GM19468 (cell line): Measurements from ENCODE around the gene BCL2.

Source experiments
- ATAC-seq: cut with Tn5 transposase; IDR thresholded peaks from one replicate; pipeline ENCODE4 v1.9.1; 2021; ENCODE audit warnings: mild to moderate bottlenecking, moderate library complexity, moderate number of reproducible peaks; ENCODE audit not compliant: unreplicated experiment; ENCODE audit errors: extremely low read depth

Gene BCL2

DNA sequence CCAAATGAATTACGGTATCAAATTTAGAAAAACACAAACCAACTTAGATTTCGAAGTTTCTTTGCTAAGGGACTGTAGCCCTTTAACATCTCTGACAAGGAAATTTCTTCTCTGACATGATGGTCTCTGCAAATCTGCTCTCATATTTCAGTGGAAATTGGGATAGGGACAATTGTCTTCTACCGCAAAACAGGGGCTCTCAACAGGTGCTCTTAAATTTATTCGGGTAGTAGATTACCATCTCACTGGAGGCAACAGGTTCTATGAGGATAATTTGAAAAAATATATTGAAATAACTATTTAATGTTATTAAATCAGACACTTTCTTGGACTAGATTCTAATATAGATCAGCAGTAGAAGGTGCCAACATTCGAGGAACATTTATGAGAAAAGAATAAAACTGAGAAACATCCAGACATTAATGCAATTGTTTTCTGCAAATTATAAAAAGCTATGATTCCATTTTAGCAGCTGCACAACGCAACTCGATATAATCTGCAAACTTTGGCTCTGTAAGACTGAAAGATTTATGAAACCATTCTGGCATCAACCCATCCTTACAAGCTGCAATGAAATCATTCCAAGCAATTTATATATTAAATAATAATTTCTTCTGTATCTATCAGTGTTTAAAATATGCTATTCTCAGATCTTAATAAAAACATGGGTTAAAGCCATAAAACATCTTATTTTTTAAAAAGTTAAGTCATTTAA lies 10.0 kb upstream of the BCL2 start:
- ATAC-seq, result no peak

DNA sequence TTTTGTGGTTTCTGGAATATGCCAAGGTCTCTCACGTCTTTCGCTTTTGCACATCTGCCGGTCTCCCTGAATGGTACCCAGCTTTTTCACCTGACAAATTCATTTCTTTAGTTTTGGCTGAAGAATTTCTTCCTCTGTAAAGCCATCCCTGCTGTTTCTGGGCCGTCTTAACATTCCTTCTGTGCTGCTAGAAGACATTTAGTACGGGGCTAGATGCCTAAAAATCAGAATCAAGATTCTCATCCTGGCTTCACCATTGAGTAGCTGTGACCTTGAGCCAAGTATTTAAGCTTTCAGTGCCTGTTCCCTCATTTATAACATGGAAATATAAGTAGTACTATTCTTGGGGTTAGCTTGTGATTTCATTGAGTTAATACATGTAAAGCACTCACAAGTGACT lies 6.4 kb upstream of the BCL2 start:
- no peak for ATAC-seq

DNA sequence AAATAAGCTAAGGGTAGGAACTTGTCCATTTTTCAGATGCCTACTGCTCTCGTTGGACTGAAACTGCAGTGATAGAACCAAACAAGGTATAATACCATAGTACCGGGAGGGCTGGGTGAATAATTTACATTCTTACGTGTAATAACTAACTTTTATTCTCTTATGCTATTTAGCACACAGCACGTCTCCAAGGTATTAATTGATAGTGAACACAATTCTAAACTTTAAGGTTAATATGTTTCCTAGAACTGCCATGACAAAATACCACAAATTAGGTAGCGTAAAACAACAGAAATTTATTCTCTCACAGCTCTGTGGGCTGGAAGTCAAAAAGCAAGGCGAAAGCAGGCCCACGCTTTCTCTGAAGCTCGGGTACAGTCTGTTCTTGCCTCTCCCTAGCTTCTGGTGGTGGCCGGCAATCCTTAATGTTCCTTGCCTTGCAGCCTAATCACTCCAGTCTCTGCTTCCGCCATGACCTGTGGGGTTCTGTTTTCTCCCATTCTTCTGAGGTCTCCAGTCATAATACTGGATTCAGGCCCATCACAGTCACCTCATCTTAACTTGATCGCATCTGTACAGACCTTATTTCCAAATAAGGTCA lies 5.6 kb upstream of the BCL2 start:
- ATAC-seq, result no peak

DNA sequence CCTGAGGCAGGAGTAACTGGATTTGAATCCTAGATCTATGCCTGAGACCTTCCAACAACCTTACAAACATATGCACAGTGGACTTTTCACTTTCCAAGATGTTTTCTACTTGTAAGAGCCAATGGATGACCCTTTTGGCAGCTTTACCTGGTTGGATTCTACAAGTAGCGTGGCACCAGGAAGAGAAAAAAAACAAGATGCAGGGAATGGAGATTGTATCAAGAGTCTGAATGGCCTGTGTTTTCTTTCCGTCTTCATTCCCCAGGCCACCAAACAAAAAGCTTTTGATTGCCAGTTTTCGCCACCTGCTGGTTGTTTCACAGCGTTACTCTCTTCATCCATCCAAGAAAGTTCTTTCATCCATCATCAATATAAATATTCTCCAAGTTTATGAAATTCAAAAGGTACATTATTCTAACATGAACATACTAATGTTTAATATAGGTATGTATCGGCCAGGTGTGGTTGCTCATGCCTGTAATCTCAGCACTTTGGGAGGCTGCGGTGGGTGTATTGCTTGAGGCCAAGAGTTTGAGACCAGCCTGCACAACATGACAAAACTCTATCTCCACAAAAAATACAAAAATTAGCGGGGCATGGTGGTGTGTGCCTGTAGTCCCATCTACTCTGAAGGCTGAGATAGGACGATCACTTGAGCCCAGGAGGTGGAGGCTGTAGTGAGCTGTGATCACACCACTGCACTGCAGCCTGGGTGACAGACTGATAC lies 3.5 kb upstream of the BCL2 start:
- no peak for ATAC-seq

DNA sequence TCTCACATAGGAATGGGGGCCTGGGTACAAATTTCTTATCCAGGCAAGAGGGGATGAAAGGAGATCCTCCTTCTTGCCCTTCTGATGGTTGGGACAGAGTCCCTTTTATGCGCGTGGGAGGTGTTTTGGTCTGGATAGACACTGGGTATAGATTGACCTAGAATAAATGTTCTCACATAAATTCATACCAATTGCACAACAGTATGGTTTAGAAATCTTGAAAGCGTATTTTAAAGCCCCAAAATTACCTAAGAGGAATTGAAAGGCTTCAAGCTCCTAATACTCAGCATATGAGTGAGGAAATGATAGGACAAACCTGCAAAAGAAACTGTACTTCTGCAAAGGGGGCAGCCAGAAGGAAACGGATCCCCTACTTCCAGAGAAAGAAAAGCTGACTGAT lies 2.6 kb upstream of the BCL2 start:
- ATAC-seq, result no peak

DNA sequence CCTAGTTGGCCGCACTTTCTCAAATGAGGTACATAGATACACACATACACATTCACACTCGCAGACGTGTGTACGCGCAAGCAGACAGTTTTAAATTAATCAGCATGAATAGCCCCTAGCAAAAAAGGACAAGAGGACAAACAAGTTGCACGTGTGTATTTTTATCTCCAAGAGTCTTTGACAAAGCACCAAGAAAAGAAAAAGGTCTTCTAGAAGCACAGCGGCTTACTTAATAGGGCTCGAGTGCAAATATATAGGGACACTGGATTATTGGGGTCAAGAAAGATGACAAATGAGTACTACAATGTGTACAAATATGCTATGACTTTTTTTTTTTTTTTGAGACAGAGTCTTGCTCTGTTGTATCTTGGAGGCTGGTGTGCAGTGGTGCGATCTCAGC lies 1.7 kb upstream of the BCL2 start:
- ATAC-seq, result no peak

DNA sequence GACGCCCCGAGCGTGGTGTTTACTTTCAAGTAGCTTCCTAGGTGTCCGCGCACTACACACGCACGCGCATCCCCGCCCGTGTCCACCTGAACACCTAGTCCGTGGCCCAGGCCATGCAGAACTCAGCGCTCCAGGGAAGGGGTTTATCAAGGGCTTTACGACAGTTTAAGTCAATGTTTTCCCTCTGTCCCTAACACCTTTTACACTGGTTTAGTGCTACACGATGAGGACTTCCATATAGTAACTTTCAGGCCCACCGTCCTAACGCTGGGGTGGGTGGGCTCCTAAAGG lies 1.4 kb upstream of the BCL2 start:
- ATAC-seq, result no peak

DNA sequence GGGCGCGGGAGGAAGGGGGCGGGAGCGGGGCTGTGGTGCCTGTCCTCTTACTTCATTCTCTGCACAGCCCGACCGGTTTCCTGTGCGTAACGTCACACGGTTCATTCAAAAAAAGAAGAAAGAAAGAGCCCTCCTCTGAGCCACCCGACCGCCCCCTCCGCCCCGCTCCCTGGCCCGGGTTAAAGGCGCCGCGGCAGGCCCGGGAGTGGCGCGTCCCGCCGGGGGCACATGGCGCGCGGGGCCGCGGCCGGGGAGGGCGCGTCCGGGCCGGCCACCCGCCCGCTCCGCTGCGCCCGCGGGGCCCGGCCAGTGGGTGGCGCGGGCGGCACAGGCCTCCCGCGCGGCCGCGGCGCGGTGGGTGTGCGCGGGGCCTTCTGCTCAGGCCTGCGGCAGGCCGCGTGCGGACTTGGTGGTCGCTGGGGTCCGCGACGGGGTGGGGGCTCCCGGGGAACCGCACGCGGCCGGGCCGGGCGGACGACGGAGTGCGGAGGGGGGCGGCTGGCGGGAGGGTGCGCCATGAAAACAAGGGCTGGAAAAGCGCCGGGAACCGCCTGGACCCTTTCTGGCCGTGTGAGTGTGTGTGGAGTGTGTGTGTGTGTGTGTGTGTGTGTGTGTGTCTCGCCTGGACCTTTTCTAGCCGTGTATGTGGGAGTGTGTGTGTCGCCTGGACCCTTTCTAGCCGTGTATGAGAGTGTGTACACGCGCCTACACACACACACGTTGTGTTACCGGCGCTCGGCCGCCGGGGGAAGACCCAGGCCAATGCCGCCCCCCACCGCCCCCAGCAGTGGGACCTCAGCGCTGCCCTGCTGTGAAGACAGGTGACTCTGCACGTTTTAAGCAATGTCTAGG lies 780 bp upstream of the BCL2 start:
- peak; percentile 57 for ATAC-seq

DNA sequence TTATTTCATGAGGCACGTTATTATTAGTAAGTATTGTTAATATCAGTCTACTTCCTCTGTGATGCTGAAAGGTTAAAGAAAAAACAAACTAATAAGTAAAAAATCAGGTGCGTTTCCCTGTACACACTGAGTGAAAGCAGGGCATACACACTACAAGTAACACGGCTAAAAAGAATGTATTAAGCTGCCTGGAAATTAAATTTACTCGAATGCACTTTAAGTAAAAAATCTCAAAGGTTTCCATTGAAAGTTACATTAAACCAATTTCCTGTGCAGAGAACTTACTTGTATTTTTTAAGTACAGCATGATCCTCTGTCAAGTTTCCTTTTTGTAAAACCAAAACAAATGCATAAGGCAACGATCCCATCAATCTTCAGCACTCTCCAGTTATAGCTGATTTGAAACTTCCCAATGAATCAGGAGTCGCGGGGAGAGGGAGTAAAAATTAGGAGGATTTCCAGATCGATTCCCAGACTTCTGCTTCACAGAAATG lies 633 bp downstream of the BCL2 start:
- no peak for ATAC-seq

DNA sequence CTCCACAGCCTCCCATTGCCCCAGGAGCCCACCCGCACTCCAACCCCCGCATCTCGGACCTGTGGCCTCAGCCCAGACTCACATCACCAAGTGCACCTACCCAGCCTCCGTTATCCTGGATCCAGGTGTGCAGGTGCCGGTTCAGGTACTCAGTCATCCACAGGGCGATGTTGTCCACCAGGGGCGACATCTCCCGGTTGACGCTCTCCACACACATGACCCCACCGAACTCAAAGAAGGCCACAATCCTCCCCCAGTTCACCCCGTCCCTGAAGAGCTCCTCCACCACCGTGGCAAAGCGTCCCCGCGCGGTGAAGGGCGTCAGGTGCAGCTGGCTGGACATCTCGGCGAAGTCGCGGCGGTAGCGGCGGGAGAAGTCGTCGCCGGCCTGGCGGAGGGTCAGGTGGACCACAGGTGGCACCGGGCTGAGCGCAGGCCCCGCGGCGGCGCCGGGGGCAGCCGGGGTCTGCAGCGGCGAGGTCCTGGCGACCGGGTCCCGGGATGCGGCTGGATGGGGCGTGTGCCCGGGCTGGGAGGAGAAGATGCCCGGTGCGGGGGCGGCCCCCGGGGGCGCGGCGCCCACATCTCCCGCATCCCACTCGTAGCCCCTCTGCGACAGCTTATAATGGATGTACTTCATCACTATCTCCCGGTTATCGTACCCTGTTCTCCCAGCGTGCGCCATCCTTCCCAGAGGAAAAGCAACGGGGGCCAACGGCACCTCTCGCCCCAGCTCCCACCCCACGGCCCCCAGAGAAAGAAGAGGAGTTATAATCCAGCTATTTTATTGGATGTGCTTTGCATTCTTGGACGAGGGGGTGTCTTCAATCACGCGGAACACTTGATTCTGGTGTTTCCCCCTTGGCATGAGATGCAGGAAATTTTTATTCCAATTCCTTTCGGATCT lies 1.3 kb downstream of the BCL2 start:
- ATAC-seq, result peak; percentile 10

DNA sequence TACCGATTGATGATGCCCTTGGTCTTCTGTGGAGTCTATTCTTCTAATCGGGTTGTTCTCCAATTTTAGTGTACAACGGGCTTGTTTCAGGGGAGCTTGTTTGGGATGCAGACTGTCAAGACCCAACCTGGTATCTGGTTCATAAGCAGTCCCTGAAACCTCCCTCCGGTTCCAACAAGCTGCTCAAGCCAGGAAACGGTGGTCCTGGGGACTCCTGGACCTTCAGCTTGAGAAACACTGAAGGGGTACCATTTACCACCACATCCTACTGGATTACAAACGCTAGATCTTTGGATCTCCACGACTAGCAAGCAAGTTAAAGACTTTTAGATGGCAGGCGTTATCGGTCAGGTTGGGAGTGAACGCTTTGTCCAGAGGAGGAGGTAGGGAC lies 2.0 kb downstream of the BCL2 start:
- ATAC-seq, result no peak

DNA sequence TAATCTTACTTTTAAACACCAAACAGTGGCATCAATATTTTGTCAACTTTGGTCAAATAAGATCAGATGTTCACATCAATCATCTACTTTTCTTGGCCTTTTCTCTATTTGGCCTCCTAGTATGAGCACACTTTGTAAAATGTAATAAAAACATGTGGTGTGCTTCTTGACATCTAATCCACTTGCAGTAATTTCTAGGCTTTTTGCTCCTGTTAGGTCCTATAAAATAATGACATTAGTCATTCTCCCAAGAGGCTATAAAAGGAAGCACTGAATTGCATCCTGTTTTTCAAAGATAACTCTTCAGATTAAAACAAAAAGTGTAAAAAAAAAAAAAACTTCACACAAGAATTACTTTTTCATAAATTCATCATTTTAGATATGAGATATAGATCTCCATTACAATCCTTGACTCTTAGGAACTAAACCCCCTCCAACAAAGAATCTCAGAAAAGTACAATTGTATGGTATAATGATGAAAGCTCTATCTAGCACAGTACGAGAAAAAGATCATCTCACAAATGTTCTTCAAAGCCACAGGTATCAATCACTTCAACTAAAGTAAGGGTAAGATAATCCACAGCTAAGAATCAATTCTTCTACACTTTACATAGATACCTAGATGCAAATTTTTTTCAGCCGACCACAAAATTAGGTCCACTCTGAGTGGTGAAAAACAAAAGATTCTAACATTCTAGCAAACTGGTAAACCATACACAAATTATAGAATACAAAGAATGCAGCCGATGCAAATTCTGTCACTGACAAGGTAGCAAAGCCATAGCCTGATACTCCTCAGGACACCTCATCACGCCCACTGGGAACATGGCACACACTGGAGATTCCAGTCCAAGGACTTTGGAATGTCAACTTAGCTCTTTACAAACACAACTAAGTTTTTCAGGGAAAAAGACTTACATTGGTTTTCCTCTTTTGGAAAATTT lies 2.7 kb downstream of the BCL2 start:
- no peak for ATAC-seq

DNA sequence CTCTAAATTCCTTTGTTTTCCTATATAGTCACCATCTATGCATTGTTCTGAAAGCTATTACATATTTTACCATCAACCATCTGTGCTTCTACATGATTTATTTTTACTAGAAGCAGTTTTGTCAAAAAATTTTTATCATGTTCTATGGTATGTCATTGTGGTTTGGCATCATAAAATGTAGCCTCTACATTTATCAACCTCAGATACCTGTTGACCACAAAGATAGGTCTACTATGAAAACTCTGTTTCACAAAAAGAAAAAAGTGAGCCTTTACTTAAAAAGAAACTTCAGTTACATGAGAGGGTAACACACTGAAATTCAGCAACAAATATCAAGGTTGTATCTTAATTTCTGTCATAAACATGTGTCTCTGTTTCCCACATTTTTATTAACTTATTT lies 3.7 kb downstream of the BCL2 start:
- no peak for ATAC-seq

DNA sequence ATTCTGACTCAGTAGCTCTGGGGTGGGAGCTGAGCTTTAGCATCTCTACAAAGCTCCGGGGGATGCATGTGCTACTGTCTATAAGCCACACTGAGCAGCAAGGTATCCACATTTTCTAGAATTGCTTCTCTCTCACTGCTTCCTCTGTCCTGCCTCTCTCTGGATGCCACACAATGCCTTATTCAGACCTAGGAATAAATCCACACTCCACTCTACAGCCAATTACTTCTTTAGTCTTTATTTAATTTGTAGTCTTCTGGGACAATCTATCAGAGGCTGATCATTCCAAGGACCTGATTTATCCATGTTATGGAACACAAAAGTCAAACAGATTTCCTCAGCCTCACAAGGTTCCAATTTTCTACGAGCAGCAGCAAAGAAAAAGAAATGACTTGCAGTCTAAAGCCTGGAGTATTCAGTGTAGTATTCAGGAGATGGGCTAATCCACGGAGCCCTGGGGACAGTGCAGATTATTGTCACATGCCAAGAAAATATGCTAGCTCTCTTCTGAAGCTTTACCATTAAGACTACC lies 4.4 kb downstream of the BCL2 start:
- no peak for ATAC-seq

DNA sequence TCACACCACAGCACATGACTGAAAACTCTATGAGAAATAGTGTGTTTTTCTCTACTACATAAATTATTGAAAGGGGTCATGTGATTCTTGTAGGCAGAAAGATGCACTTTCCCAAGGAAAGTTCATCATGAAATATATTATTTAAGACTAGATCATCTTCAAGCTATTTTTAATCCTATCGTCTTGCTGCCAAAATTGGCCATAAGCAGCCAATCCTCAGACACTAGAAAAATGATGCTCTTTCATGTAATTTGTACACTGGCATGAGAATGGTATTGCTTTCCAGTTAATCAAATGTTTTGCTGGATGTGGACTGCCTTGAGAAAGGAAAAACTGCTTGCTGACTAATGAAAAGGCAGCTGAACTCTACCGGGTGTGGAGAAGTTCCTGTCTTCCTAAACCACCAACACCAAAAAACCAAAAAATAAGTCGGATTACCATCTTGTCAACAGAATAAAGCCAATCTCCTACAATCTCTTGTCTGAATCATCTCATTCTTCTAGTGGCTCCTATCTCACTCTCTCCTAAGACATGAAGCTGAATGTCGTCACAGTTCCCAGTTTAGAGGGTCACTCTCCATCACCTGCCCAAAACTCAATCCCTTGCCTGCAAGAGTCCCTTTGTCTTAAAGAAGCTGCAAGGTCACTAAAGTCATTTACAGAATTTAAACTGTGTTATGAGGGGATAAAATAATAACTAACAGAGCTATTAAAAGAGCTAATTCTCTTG lies 5.3 kb downstream of the BCL2 start:
- ATAC-seq, result no peak

DNA sequence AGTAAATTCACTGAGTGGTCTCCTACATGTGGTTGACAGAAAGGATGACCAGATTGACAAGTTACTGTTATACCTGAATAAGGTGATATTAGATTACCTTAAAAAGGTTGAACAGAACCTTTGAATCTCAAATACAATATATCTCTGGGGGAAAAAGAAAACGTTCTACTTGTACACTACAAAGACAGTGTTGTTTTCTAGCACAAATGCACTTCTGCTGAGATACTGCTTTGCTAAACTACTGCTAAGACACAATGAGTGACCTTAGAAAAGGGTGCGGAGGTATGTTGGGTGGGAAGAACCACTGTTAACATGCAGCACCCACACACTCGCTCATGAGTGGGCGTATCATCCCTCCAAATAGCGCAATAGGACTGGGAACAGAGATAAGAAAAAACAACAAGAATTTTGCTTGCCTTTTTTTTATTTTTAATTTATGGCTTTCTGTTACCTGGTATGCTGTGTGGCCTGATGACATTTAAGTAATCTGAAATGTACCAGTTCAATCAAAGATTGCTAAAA lies 6.1 kb downstream of the BCL2 start:
- no peak for ATAC-seq

DNA sequence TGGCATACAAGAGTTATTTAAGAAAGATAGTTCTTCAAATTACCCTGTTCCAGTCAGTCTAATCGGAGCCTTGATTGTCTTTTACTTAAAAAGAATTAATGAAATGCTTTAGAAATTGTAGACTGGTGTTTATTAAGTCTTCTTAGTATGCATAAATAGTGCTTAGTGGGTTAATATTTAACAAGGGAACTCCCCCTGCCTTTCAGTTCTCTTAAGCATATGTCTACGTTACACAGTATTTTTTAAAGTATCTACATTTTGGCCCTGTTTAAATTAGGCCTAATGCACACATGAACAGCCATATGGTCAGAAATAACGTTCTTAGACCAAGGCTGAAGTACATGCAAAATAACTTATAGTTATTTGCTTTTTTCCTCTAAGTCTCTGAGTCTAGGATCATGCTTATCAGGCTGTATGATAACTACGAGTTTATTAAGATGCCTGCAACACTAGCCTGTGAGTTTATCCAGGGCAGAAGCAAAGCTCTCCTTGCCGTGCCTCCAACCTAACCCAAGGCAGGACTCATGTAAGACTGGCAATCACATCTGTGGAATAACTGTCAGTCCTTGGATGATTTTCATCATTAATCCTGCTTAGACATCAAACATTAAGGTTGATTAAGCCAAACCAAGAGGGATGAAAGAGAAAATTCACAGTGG lies 6.7 kb downstream of the BCL2 start:
- peak; percentile 32 for ATAC-seq
